ENCODE data around the gene TMF1.

The TMF1 gene

DNA sequence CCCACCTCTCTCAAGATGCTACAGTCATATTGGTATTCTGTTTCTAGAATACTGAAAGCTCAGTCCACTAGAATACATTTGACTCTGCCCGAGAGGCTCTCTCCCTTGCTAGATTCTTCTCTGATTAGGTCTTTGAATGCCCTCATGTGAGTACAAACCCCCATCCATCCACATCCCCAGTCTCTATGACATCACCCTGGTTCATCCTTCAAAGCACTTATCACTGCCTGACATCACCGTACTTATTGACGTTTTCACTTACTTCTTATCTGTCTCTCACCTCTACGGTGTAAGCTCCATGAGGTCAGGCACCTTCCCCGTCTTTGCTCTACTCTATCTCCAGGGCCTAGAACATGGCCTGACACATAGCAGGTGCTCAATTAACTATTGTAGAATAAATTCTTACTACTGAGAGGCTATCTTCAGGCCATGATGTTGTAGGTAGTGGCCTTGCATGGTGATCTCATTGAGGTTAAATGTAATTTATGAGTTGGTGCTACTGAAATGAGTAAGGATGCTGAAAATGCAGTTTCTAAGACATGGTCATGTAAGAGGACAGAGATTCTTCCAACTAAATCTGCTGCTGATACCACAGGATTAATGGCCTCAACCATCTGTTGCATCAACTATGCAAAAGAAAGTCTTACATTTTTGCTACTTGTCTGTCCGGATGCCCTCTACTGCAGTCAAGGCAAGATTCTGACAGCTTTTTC is 65.5 kb downstream of the TMF1 start:
- no peak overlapping the region for H3K27ac ChIP-seq (ENCODE audit: low read length)
- no peak overlapping the region for H3K4me3 ChIP-seq (ENCODE audit: low read length)
- H3K4me1 ChIP-seq (ENCODE audit: control insufficient read depth, low read depth, low read length): no peaks in the 10 kb centered on the region
- H3K27me3 ChIP-seq (ENCODE audit: control insufficient read depth, insufficient read depth, low read length): no peaks in the 10 kb centered on the region
- H3K9ac ChIP-seq (ENCODE audit: low read length): no peak overlapping the region
- peaks cover 27% of the 10 kb centered on the region for H3K36me3 ChIP-seq (ENCODE audit: control insufficient read depth, low read depth, low read length)
- H3K9me3 ChIP-seq (ENCODE audit: control insufficient read depth, low read depth, low read length): no peaks in the 10 kb centered on the region

DNA sequence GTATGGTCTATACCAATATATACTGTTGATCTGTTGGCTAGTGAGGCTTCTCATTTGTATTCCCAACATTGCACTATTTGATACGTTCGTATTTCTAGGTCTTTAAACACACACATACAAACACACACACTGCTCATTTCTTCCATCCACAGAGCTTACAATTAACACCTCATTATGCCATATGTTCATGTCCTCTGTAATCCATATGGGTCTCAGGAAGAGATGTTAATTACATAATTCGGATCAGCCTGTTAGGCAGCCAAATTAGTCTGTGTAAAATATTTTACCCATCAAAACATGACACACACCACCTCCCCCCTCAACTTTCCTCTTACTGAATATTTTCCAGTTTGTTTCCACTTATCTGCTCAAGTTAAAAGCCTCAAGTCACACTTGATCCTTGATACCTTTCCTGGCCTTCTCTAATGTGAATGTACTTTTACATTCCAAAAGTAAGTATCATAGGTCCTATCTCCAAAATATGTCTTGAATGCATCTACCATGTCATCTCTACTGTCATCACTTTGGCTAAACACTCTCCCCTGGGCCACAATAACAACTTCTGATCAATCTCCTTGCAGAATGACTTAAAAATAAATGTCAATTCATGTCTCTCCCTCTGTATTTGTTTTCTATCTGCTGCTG is 66.9 kb downstream of the TMF1 start:
- Histone ChIP-seq H3K27me3 (ENCODE audit: control insufficient read depth, insufficient read depth, low read length) (no peaks in the 10 kb centered on the region), H3K36me3 (ENCODE audit: control insufficient read depth, low read depth, low read length) (peaks cover 34% of the 10 kb centered on the region), H3K9me3 (ENCODE audit: control insufficient read depth, low read depth, low read length) (no peaks in the 10 kb centered on the region), H3K4me1 (ENCODE audit: control insufficient read depth, low read depth, low read length) (no peaks in the 10 kb centered on the region), H3K9ac (ENCODE audit: low read length) (no peak overlapping the region), H3K27ac (ENCODE audit: low read length) (no peak overlapping the region), H3K4me3 (ENCODE audit: low read length) (no peak overlapping the region)

DNA sequence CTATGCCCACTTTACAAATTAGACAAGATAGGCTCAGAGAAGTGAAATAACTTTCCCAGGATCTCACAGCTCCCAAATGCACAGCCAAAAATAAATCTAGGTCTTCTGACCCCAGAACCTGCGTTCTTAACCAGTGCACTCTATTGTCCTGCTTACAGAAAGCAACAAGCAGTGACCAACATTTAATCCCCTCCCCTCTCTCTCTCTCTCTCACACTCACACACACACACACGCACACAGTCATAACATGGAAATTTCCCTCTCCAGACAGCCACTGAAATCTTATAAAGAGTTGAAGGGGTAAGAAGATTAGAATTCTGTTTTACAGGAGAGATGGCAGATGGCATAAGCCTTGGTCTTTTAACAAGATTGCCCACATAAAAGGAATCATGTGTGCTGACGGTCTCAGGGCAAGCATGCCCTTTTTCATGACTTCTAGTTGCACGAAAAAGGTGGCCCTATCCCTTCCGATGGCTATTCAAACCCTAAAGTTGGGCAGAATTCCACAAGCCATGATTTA is 68.1 kb downstream of the TMF1 start:
- Histone ChIP-seq H3K36me3 (ENCODE audit: control insufficient read depth, low read depth, low read length) (peaks cover 37% of the 10 kb centered on the region), H3K4me3 (ENCODE audit: low read length) (no peak overlapping the region), H3K9ac (ENCODE audit: low read length) (no peak overlapping the region)

DNA sequence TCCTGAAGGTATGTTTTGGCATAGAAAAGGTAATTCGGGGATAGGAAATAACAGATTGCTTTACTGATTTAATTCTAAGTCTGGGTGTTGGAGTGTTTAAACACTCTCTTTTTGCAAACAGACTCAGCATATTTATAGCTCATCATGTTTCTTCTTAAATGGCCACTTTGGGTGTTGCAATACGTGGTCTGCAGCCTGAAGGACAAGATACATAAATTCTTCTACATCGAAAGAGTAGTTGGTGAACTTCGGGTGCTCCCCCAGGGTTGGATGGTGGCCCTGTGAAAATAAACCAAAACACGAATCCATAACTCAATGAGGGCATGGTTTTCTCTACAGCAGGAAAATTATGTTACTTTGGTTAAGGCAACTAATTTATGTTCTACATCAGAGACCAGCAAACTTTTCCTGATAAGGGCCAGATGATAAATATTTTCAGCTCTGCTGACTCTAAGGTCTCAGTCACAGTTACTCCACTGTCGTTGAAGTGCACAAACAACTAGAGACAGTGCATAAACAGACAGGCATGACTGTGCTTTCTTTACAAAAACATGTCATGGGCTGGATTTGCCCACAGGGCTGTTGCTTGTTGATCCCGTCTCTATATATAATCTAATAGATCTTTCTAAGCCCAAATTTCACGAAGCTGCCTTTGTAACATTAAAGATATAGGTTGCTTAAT is 74.5 kb downstream of the TMF1 start:
- Histone ChIP-seq H3K27ac (ENCODE audit: low read length) (no peak overlapping the region), H3K36me3 (ENCODE audit: control insufficient read depth, low read depth, low read length) (peaks cover 25% of the 10 kb centered on the region), H3K4me1 (ENCODE audit: control insufficient read depth, low read depth, low read length) (no peaks in the 10 kb centered on the region), H3K4me3 (ENCODE audit: low read length) (no peak overlapping the region), H3K27me3 (ENCODE audit: control insufficient read depth, insufficient read depth, low read length) (no peaks in the 10 kb centered on the region), H3K9me3 (ENCODE audit: control insufficient read depth, low read depth, low read length) (no peaks in the 10 kb centered on the region), H3K9ac (ENCODE audit: low read length) (no peak overlapping the region)

More for the DNA sequence above, 68.1 kb downstream of the TMF1 start:
- no peaks in the 10 kb centered on the region for H3K4me1 ChIP-seq (ENCODE audit: control insufficient read depth, low read depth, low read length)
- H3K9me3 ChIP-seq (ENCODE audit: control insufficient read depth, low read depth, low read length): no peaks in the 10 kb centered on the region
- no peaks in the 10 kb centered on the region for H3K27me3 ChIP-seq (ENCODE audit: control insufficient read depth, insufficient read depth, low read length)
- H3K27ac ChIP-seq (ENCODE audit: low read length): no peak overlapping the region

DNA sequence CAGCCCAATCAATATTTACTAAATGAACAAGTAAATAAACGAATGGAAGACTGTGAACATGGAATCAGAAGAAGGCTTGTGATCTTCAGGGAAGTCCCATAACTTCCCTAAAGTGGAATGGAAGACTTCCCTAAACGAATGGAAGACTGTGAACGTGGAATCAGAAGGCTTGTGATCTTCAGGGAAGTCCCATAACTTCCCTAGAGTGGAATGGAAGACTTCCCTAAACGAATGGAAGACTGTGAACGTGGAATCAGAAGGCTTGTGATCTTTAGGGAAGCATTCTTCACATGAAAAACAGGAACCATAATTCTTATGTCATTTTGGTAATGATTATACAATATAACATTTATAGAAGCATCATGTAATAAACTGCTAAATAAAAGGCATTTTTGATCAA is 77.4 kb downstream of the TMF1 start:
- H3K27me3 ChIP-seq (ENCODE audit: control insufficient read depth, insufficient read depth, low read length): no peaks in the 10 kb centered on the region
- no peak overlapping the region for H3K9ac ChIP-seq (ENCODE audit: low read length)
- peaks cover 18% of the 10 kb centered on the region for H3K36me3 ChIP-seq (ENCODE audit: control insufficient read depth, low read depth, low read length)
- no peak overlapping the region for H3K4me3 ChIP-seq (ENCODE audit: low read length)
- no peaks in the 10 kb centered on the region for H3K9me3 ChIP-seq (ENCODE audit: control insufficient read depth, low read depth, low read length)
- H3K27ac ChIP-seq (ENCODE audit: low read length): no peak overlapping the region
- no peaks in the 10 kb centered on the region for H3K4me1 ChIP-seq (ENCODE audit: control insufficient read depth, low read depth, low read length)

DNA sequence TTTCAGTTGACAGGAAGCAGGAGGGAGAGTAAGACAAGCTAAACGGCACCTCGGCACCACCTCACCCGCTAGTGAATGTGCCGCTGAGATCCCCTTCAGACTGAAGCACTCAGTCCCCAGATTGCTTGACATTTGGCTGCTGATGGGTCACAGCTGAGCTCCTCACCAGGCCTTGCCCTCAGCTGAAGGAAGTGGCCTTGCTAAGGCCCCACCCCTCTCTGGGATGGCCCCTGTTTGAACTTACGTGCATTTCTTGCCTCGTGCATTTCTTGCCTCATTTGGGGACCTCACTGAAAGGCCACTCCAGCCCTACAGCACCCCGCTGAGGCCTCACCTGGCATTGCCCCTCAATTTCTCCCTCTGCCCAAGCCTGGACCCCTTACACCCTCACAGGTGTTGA is 78.5 kb downstream of the TMF1 start:
- no peak overlapping the region for H3K27ac ChIP-seq (ENCODE audit: low read length)
- peaks cover 14% of the 10 kb centered on the region for H3K36me3 ChIP-seq (ENCODE audit: control insufficient read depth, low read depth, low read length)
- no peaks in the 10 kb centered on the region for H3K9me3 ChIP-seq (ENCODE audit: control insufficient read depth, low read depth, low read length)
- H3K9ac ChIP-seq (ENCODE audit: low read length): no peak overlapping the region
- H3K4me3 ChIP-seq (ENCODE audit: low read length): no peak overlapping the region
- H3K27me3 ChIP-seq (ENCODE audit: control insufficient read depth, insufficient read depth, low read length): no peaks in the 10 kb centered on the region
- H3K4me1 ChIP-seq (ENCODE audit: control insufficient read depth, low read depth, low read length): no peaks in the 10 kb centered on the region

DNA sequence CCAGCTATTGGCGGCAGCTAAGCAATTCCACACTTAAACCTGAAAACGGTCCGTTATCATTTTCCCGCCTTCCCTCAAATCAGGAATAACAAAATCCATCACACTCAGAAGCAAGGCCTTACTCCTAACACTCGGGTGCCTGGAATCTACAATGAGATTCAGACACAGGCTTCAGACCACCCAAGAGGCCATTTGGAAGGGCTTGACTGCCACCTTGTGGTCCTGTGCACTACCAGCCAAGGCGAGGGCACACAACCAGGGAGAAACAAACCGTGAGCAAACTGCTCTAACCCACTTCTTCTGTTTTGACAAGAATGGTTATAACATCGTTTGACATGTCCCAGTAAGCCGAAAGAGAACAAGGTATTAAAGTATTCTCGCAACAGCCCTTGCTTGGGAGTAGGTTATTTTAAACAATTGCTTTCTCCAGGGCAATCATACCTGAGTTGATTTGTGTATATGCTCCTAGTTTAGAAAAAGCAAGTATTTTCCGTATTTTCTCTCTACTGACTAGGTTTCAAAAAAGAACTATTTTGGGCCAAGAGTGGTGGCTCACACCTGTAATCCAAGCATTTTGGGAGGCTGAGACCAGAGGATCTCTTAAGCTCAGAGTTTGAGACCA is 79.7 kb downstream of the TMF1 start:
- peaks cover 3% of the 10 kb centered on the region for H3K36me3 ChIP-seq (ENCODE audit: control insufficient read depth, low read depth, low read length)
- no peak overlapping the region for H3K27ac ChIP-seq (ENCODE audit: low read length)
- no peak overlapping the region for H3K4me3 ChIP-seq (ENCODE audit: low read length)
- no peaks in the 10 kb centered on the region for H3K27me3 ChIP-seq (ENCODE audit: control insufficient read depth, insufficient read depth, low read length)
- H3K9ac ChIP-seq (ENCODE audit: low read length): no peak overlapping the region
- H3K4me1 ChIP-seq (ENCODE audit: control insufficient read depth, low read depth, low read length): no peaks in the 10 kb centered on the region
- no peaks in the 10 kb centered on the region for H3K9me3 ChIP-seq (ENCODE audit: control insufficient read depth, low read depth, low read length)
